GM19455 (cell line): ENCODE measurements around the gene MIS18A.
"Not testable (repeated sequence)": the region's sequence is repeated elsewhere in the genome, so short reads cannot be mapped to it uniquely, and the experiment has no call there.

ENCODE experiments used
- ATAC-seq: cut with Tn5 transposase; IDR thresholded peaks from one replicate; pipeline ENCODE4 v1.9.1; 2021; ENCODE audit not compliant: unreplicated experiment

Gene MIS18A

DNA sequence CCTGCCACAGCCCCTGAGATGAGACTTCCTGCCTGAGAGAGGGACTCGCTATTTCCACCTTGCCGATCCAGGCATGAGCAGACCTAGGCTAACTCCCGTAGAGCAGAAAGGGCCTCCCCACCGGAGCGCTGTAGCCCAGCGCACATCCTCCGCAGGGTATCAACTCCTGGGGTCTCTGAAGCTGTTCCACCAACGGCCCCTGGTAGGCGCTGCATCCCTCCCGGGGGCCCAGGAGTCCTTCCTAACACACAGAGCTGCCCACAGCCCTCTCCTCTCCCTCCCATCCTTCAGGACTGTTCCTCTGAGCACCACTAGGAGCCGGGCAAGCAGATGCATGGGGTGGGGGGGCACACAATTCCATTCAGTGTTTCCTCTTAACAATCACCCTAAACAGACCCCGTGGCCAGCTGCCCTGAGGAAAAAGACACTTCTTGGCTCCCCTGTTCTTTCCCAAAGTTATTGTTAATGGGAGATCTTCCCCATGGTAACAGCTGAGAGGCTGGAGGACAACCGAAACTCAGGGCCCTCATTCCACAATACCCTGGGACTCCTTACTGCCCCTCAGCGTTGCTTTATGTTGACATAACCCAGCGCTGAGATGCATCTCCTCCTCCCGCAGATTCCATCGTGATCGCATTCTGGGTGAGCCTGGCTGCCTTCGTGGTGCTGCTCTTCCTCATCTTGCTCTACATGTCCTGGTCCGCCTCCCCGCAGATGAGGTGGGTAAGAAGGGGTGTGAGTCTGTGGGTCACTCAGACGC lies 27.4 kb upstream of the MIS18A start:
- no peak for ATAC-seq

DNA sequence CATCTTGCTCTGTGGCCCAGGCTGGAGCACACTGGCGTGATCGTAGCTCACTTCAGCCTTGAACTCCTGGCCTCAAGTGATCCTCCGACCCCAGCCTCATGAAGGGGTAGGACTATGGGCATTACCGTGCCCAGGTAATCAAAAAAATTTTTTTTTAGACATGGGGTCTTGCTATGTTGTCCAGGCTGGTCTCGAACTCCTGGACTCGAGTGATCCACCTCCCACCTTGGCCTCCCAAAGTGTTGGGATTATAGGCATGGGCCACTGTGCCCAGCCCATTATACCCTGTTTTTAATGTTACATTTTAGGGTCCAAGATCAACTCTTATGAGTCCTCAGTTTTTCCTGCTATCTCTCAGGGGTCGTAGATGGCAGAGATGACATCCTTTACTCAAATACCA lies 26.1 kb upstream of the MIS18A start:
- no peak for ATAC-seq

DNA sequence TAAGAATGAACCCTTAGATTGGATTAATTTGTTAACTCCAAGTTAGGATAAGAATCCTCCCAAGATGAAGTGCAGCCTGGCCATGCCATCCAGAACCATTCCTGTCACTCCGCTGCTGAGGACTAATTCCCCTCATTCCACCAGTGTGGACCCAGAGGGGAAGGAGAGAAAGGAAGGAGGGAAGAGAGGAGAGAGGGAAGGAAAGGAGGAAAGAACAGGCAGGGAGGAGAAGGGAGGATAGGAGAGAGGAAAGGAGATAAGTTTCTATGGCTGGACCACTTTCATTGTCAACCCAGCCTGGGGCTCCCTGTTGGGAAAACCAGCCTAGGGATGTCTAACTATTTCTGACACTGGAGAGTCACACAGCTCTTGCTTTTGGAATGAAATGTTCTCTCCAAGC lies 24.5 kb upstream of the MIS18A start:
- no peak for ATAC-seq

DNA sequence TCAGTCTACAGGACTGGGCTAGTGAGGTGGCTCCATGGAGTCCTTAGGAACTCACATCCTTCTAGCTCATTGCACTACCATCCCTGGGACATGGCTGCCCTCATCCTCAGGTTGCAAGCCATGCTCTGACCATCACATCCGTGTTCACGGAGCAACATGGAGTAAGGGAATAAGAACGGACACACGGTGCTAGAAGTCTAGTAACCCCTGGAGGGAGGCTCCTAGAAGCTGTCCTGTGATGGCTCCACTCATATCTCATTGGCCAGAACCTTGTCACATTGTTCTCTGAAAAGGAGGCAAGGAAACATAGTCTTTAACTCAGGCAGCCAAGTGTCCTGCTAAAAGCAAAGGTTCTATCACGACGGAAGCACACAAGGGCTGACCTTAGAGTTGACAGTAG lies 23.7 kb upstream of the MIS18A start:
- no peak for ATAC-seq

DNA sequence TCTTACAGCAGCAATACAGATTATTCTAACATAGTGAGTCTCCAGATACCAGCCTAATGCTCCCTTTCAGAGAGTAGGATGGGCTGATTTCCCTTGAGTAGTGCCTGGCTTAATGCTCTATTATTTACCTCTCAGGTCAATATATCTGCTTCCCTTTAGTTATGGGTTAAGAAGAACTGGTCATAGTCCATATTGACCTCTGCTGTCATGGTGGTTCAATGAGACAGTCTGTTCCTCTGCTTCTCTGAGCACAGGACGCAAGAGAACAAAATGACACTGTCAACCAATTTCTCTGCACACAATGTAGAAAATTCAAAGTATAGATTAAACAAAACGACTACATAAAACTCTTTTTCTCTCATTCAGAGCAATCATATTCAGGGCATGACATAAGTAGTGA lies 22.7 kb upstream of the MIS18A start:
- ATAC-seq, result no peak

DNA sequence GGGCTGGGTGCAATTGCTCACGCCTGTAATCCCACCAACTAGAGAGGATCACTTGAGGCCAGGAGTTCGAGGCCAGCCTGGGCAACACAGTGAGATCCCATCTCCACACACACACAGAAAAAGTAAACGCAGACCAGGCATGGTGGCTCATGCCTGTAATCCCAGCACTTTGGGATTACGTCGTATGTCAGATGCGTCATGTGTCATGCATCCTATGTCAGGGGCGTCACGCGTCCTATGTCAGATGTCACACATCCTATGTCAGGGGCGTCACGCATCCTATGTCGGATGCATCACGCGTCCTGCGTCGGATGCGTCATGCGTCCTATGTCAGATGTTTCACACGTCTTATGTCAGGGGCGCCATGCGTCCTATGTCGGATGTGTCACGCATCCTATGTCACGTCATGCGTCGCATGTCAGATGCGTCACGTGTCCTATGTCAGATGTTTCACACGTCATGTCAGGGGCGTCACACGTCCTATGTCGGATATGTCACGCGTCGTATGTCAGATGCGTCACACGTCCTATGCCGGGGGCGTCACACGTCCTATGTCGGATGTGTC lies 21.4 kb upstream of the MIS18A start:
- no peak for ATAC-seq

DNA sequence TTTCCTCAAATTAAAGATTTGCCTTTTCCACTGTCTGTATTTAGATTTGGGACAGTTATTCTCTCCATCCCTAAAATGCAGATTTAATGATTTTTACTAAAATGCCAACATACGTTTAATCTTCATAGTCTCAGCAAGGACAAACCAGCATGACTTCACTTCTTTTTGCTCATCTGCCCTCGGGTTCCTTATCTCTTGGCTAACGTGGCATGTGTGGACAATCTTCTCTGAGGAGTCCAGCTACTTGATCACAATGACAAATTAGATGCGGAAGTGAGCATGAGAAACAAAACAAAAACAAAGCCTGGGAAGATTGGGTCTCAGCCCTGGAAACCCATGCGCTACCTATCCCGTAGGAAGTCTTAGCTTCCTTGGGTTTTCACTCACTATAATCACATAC lies 20.8 kb upstream of the MIS18A start:
- ATAC-seq, result no peak

DNA sequence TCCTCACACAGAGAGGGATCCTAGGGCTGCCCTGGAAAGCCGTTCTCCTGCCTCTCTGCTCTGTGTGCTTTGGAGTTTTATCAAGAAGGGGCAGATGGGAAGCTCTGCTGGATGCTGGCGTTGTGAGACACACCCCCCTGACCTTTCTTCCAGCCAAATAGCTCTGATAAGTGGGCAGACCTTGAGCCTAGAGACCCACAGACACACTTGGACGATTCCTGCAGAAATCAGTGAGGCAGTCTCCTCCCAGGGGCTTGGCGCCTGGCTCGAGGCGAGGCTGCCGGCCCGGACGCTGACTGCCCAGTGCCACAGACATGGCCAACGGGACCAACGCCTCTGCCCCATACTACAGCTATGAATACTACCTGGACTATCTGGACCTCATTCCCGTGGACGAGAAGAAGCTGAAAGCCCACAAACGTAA lies 19.8 kb upstream of the MIS18A start, which contains the start of gene MRAP:
MRAP (plus strand) TSS at position 198 of the 424 bp plus-strand sequence; CDS start at position 315, 117 bp downstream.
- ATAC-seq, result no peak

DNA sequence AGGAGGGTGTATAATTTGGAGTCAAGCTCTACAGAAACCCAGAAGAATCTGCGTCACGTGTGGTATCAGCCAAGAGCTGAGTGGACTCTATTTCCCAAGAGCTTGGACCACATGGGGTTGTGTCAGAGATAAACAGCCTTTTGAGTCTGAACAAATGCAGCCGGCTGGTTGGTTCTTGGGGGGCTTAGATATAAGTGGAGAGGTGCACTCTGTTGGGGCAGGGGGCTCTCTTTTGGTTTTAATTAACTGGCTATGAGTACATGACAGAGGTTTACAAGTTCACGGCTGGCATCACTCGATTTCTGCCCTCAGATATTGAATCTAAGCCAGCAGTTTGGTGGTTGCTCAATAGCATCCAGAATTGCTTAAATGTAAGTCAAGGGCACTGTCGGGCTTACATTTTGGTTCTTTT lies 19.3 kb upstream of the MIS18A start:
- no peak for ATAC-seq

DNA sequence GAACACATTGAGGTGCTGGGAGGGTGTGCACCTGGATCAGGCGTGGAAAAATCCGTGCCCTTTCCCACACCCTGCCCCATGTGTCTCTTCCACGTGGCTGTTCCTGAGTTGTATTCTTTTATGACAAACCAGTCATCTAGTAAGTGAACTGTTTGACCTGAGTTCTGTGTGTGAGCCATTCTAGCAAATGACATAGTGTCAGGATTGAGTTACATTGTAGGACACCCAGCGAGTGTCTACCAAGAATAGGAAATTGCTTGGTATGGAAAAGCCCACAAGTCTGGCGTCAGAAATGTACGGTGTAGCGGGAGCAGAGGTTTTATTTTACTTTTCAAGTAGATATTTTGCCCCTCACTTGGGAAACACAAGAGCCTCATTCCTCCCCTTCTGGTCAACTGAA lies 18.6 kb upstream of the MIS18A start:
- ATAC-seq, result no peak

DNA sequence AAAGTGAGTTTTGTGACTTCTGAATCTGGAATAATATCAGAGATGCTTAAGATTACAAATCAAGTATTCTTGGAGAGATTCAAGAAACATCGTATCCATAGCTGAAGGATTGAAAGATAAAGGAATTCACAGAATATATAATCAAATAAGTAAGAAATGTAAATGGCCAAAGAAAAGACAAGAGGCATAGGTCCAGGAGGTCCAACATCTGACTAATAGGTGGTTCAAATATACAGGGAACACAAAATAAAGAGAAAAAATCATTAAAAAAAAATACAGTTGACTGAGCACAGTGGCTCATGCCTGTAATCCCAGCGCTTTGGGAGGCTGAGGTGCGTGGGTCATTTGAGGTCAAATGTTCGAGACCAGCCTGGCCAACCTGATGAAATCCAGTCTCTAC lies 6.6 kb upstream of the MIS18A start:
- no peak for ATAC-seq

DNA sequence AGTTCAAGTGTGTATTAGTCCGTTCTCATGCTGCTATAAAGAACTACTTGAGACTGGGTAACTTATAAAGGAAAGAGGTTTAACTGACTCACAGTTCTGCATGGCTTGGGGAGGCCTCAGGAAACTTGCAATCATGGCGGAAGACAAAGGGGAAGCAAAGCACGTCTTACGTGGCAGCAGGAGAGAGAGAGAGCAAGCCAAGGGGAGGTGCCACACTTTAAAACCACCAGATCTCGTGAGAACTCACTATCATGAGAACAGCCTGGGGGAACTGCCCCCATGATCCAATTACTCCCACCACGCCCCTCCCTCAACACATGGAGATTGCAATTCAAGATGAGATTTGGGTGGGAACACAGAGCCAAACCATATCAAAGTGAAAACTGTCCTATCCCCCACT lies 4.1 kb upstream of the MIS18A start:
- no peak for ATAC-seq

DNA sequence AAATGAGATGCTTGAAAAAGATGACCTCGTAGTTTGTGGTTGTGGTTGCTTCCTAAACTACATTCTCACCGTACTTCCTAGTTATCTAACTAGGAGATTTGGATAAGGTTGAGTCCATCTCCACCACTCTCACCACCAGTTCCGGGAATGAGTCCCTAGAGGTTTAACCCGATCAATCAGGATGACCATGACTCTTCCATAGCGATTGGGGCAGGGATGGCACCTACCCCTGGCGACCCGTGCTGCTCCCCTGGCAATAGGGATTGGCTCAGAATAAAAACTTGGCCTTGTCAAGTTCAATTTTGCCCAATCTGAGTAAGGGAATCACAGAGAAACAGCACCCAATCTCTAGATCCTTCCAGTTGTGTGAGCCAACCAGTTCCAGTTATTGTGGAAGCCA lies 2.7 kb upstream of the MIS18A start:
- no peak for ATAC-seq

DNA sequence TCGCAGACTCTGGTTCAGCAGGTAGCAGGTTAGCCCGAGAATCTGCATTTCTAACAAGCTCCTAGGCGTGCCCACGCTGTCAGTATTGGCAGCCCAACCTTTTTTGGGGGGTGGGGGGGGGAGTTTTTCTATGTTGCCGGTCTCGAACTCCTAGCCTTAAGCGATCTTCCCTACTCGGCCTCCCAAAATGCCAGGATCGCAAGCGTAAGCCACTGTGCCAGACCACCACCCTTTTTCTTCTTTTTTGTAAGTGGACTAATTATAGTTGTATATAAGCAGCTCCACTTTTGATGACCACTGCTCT lies 480 bp upstream of the MIS18A start:
- ATAC-seq, result peak; percentile 12

DNA sequence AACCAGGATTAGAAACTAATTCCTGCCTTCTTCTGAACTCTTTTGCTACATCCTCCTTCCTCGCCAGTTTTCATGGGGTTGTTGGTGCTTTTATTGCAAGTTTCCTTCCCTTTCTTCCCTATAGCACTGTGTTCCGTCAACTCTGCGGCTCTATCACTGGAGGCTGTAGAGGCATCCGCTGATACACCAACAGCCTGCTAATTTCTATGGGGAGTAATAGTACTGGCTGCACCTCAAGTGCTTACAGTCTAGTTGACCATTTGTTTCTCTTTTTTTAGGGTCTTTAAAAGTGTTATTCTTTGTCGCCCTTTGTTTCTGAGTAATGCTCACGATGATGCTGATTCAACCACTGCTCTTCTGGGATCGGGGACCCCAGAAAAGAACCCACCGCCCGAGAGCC lies 746 bp downstream of the MIS18A start:
- ATAC-seq, result peak; percentile 5

DNA sequence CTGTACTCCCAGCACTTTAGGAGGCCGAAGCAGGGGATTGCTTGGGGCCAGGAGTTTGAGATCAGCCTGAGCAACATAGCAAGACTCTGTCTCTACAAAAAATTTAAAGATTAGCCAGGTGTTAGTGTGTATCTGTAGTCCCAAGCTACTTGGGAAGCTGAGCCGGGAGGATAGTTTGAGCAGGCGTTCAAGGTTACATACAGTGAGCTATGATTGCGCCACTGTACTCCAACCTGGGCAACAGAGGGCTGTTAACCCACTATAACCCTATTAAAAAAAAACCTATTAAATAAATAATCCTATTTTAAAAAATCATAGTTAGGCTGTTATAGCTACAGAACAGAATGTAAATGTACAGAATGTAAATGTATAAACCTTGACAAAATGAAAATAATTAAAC lies 2.2 kb downstream of the MIS18A start:
- ATAC-seq, result no peak

DNA sequence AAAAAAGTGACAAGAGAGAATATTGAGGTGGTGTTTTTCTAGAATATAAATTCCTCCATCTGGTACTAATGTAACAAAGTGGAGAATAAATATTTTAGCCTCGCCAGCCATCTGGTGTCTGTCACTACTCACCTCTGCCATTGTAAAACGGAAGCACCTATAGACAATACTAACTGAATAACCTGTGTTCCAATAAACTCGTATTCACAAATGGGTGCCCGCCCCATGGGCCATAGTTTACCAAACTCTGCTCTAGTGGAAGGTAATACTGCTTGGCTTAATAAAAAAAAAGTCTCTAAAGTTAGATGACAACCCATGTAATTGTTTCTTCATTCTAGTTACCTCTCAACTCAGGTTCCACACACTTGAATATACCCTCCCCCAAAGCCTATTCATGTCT lies 8.1 kb downstream of the MIS18A start:
- no peak for ATAC-seq

DNA sequence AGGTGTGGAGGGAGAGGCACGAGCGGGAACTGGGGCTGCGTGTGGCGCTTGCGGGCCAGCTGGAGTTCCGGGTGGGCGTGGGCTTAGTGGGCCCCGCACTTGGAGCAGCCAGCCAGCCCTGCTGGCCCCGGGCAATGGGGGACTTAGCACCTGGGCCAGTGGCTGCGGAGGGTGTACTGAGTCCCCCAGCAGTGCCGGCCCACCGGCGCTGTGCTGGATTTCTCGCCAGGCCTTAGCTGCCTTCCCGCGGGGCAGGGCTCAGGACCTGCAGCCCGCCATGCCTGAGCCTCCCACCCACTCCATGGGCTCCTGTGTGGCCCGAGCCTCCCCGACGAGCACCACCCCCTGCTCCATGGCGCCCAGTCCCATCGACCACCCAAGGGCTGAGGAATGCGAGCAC lies 13.5 kb downstream of the MIS18A start:
- ATAC-seq, result not testable (repeated sequence)

DNA sequence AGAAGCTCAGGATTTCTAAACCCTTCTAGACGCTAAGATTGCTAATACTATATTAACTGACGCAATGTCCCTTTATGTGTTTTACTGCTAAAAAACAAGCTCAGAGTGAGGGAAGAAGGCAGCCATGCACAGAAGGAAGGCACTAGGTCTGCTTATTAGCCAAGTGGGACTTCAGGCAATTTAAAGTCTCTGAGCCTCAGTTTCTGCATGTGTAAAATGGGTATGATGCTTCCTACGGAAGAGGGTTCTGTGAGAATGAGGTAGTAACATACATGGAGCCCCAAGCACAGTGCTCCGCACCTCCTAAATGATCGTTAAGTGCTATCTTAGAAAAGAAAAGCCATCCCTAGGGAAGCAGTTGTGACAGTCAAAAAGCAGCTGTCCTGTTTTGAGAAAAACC lies 16.9 kb downstream of the MIS18A start:
- no peak for ATAC-seq

DNA sequence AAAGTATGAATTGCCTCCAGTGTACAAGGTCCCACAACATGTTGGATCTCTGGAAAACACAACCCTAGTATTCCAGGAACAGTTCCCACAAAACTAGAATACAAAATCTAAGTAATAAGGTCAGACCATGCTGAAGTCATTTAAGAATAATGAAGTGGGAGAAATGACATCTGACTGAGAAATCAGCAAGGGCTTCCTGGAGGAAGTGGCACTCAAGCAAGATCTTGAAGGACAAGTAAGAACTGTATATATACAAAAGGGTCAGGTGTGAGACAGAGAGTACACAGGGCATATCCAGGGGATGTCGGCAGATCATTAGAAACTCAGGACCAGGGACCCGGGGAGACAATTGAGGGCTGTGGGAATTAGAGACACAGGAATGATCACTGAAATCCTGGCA lies 18.7 kb downstream of the MIS18A start:
- no peak for ATAC-seq

DNA sequence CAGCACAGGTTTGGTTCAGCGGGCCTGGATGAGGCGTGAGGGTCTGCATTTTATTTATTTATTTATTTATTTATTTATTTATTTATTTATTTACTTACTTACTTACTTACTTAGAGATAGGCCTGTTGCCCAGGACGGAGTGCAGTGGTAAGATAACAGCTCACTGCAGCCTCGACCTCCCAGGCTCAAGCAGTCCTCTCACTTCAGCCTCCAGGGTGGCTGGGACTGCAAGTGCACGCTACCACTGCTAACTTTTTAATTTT lies 20.1 kb downstream of the MIS18A start:
- ATAC-seq, result not testable (repeated sequence)

DNA sequence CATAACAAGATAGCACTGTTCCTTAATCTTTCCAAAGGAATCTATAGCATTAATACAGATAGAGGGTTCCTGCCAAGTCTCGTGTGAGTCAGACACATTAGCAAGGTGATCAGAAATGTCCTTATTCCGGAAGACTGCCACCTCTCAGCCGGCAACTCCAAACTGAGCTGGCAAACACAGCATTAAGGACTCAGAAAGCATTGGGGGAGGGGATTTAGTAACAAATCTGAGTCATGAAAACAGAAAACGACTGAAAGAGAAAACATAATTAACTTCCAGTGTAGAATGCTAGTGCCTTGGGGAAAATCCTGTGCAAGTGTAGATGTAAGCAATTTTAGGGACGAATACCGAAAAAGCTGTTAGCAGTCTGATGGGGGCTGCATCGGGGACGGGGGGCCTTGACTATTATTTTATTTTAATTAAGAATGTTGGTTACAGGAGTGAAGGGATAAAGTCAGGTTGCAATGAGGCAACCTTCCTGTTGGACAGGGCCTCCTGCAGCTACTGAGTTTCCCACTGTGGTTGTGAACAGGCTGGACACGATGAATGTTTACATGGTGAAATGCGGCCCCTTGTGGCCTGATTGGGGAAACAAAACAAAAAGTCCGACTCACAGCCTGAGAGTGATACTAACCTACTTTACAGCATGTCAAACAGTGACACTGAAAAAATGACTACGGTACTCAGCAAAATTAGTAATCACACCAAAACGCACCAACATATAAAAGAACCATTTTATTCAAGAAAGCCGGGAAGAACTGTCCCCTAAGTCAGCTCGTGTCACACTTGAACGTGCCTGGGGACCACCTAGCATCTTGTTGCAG lies 20.7 kb downstream of the MIS18A start:
- peak; percentile 77 for ATAC-seq
